ENCODE results near the gene PDE6C. TPM values are rescaled to one million over a fixed set of nuclear protein-coding genes. Genes with fewer than 3 reads are reported as not detected.

The PDE6C gene
- total RNA-seq, 1 experiment from 2014 or later = not detected

DNA sequence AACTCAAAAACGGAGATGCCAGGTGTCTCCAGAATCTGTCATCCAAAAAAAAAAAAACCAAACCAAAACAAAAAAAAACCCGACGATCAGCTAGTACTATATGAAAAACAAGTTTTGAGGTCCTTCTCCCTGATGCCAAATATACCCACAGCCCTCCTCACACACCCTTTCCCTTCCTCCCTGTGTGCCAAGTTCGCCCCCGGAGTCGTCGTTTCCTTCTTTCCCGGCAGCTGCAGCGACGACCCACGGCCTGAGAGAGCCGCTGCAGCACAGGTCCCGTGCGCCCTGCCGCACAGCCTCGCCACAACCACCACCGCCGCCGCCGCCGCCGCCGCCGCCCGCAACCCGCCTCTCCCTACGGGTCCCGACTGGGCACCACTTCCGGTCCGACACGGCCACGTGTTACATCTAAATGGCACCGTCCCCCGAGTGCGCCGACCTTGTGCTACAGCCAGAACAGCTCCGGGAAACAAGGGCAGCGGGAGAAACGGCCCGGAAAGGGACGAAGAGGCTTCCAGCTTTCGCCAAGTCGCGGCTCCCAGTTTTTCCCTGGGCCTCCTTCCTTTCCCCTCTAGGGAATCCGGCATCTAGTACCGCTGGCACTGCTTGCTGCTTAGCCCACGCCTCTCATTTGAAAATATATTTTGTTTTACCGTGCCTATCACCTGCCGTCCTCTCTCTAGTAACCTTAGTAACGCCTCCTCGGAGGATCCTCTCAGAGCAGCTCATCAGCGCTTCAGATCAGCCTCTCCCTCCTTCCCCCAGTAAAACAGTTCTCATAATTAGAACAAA, 90.1 kb downstream of the PDE6C start, which contains the start of gene FRA10AC1 (continued):
- TF ChIP-seq FOXP1 (CRISPR knock-in tag; IDR thresholded peaks at IDR 0.05; ENCODE audit: borderline replicate concordance) (peak; percentile 93), ZBTB21 (CRISPR knock-in tag; IDR thresholded peaks at IDR 0.05; ENCODE audit: borderline replicate concordance) (peak; percentile 65; the same call in 1 of the 2 replicates), ZMAT4 (CRISPR knock-in tag; IDR thresholded peaks at IDR 0.05) (no peak), PREB (CRISPR knock-in tag; IDR thresholded peaks at IDR 0.05; ENCODE audit: borderline replicate concordance) (no peak), ZNF396 (CRISPR knock-in tag; IDR thresholded peaks at IDR 0.05; ENCODE audit: borderline replicate concordance) (no peak), SMAD4 (CRISPR knock-in tag; IDR thresholded peaks at IDR 0.05) (no peak), FOXK1 (CRISPR knock-in tag; IDR thresholded peaks at IDR 0.05) (peak; percentile 96), E2F1 (CRISPR knock-in tag; IDR thresholded peaks at IDR 0.05) (no peak), MLX (CRISPR knock-in tag; IDR thresholded peaks at IDR 0.05) (no peak), ATF6 (CRISPR knock-in tag; IDR thresholded peaks at IDR 0.05) (no peak), MXD4 (CRISPR knock-in tag; IDR thresholded peaks at IDR 0.05; ENCODE audit: borderline replicate concordance) (no peak), MYBL2 (CRISPR knock-in tag; IDR thresholded peaks at IDR 0.05) (peak; percentile 82; the same call in 1 of the 2 replicates), CBFB (CRISPR knock-in tag; IDR thresholded peaks at IDR 0.05; ENCODE audit: low read depth) (peak; percentile 76; the same call in 1 of the 2 replicates), AFF4 (CRISPR knock-in tag; IDR thresholded peaks at IDR 0.05; ENCODE audit: borderline replicate concordance) (no peak), CREB1 (CRISPR knock-in tag; IDR thresholded peaks at IDR 0.05) (0 out of 2 replicates have a peak, but pooled peaks have one; percentile 78), EMX1 (CRISPR knock-in tag; IDR thresholded peaks at IDR 0.05) (no peak), IRF2 (CRISPR knock-in tag; IDR thresholded peaks at IDR 0.05; ENCODE audit: borderline replicate concordance, low read depth) (no peak)
- TF ChIP-seq, protein P1, sequence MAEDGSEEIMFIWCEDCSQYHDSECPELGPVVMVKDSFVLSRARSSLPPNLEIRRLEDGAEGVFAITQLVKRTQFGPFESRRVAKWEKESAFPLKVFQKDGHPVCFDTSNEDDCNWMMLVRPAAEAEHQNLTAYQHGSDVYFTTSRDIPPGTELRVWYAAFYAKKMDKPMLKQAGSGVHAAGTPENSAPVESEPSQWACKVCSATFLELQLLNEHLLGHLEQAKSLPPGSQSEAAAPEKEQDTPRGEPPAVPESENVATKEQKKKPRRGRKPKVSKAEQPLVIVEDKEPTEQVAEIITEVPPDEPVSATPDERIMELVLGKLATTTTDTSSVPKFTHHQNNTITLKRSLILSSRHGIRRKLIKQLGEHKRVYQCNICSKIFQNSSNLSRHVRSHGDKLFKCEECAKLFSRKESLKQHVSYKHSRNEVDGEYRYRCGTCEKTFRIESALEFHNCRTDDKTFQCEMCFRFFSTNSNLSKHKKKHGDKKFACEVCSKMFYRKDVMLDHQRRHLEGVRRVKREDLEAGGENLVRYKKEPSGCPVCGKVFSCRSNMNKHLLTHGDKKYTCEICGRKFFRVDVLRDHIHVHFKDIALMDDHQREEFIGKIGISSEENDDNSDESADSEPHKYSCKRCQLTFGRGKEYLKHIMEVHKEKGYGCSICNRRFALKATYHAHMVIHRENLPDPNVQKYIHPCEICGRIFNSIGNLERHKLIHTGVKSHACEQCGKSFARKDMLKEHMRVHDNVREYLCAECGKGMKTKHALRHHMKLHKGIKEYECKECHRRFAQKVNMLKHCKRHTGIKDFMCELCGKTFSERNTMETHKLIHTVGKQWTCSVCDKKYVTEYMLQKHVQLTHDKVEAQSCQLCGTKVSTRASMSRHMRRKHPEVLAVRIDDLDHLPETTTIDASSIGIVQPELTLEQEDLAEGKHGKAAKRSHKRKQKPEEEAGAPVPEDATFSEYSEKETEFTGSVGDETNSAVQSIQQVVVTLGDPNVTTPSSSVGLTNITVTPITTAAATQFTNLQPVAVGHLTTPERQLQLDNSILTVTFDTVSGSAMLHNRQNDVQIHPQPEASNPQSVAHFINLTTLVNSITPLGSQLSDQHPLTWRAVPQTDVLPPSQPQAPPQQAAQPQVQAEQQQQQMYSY (CRISPR knock-in tag; IDR thresholded peaks at IDR 0.05) = 0 out of 2 replicates have a peak, but pooled peaks have one; percentile 14
- TF ChIP-seq, protein P2, sequence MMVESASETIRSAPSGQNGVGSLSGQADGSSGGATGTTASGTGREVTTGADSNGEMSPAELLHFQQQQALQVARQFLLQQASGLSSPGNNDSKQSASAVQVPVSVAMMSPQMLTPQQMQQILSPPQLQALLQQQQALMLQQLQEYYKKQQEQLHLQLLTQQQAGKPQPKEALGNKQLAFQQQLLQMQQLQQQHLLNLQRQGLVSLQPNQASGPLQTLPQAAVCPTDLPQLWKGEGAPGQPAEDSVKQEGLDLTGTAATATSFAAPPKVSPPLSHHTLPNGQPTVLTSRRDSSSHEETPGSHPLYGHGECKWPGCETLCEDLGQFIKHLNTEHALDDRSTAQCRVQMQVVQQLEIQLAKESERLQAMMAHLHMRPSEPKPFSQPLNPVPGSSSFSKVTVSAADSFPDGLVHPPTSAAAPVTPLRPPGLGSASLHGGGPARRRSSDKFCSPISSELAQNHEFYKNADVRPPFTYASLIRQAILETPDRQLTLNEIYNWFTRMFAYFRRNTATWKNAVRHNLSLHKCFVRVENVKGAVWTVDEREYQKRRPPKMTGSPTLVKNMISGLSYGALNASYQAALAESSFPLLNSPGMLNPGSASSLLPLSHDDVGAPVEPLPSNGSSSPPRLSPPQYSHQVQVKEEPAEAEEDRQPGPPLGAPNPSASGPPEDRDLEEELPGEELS (CRISPR knock-in tag; IDR thresholded peaks at IDR 0.05) = peak; percentile 93; the same call in 1 of the 2 replicates
- TF ChIP-seq, protein P3, sequence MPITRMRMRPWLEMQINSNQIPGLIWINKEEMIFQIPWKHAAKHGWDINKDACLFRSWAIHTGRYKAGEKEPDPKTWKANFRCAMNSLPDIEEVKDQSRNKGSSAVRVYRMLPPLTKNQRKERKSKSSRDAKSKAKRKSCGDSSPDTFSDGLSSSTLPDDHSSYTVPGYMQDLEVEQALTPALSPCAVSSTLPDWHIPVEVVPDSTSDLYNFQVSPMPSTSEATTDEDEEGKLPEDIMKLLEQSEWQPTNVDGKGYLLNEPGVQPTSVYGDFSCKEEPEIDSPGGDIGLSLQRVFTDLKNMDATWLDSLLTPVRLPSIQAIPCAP (CRISPR knock-in tag; IDR thresholded peaks at IDR 0.05) = peak; percentile 67; the same call in 1 of the 2 replicates
